GM19452 (cell line): ENCODE data around the gene VBP1.
"Not testable (repeated sequence)": the region's sequence is repeated elsewhere in the genome, so short reads cannot be mapped to it uniquely, and the experiment has no call there.

Experiments used
- ATAC-seq: cut with Tn5 transposase; IDR thresholded peaks from one replicate; pipeline ENCODE4 v1.9.1; 2021; ENCODE audit not compliant: unreplicated experiment

VBP1 gene

GRCh38 chrX:155263854-155264628 lies 47.8 kb downstream of the VBP1 start, which contains the start of gene RAB39B:
TSS of gene RAB39B (minus strand) at chrX:155264491. CDS start at chrX:155264288, 203 bp downstream.
- peak; percentile 86 for ATAC-seq

GRCh38 chrX:155266439-155266838 lies 50.2 kb downstream of the VBP1 start:
- no peak for ATAC-seq

GRCh38 chrX:155267995-155268394 lies 51.7 kb downstream of the VBP1 start:
- ATAC-seq: not testable (repeated sequence)

DNA sequence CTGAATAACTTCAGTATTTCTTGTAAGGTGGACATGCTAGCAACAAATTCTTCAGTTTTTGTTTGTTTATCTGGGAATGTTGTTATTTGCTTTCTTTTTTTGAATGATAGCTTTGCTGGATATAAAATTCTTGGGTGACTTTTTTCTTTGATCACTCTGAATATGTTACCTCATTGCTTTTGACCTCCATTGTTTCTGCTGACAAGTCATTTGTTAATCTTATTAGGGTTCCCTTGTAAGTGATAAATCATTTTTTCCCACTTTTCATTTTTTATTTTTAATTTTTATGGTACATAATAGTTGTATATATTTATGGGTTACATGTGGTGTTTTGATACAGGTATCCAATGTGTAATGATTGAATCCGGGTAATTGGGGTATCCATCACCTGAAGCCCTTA lies 54.7 kb downstream of the VBP1 start:
- ATAC-seq: no peak

DNA sequence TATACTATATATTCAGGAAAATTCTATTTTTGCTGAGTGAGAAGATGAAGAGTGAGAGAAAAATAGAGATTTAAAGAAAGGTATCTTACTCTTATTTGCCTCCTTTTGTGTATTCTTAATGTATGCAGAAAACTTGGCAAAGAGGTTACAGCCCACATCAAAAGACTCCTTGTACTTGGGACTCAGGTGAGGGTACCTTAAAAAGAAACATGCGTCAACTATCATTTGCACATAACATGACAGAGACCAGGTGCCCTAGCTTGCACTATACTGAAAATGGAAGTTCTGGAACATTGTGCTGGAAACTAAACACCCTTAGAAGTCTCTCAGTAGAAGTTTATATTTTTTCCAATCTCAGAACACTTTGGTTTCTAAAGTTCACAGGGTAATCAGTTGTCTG lies 63.6 kb downstream of the VBP1 start:
- no peak for ATAC-seq
